Trophoblast cell (in vitro differentiated cells and primary cell): ENCODE measurements around the gene KATNAL1.
A peak's percentile ranks its signal among the peaks of the same experiment; 100 is the strongest.

Experiments
- DNase-seq, 2 donors: peaks; one replicate each; pipeline ENCODE4 v3.0.0-alpha.2; 2016
- H2AFZ ChIP-seq: 2 replicates; pipeline ENCODE4 v1.6.1; 2013; ENCODE audit warnings: low read length, moderate library complexity, mild to moderate bottlenecking; ENCODE audit not compliant: insufficient read depth, poor library complexity
- H2AK5ac ChIP-seq: 2 replicates; pipeline ENCODE4 v1.6.1; 2013; ENCODE audit warnings: mild to moderate bottlenecking, low read length
- H2BK120ac ChIP-seq: 2 replicates; pipeline ENCODE4 v1.6.1; 2013; ENCODE audit warnings: low read length, mild to moderate bottlenecking, moderate library complexity; ENCODE audit not compliant: insufficient read depth, poor library complexity
- H2BK12ac ChIP-seq: 2 replicates; pipeline ENCODE4 v1.6.1; 2013; ENCODE audit warnings: mild to moderate bottlenecking, low read length, moderate library complexity
- H2BK5ac ChIP-seq: 2 replicates; pipeline ENCODE4 v1.6.1; 2013; ENCODE audit warnings: low read length, low read depth, moderate library complexity, mild to moderate bottlenecking; ENCODE audit not compliant: poor library complexity
- H3K14ac ChIP-seq: 2 replicates; pipeline ENCODE4 v1.6.1; 2013; ENCODE audit warnings: mild to moderate bottlenecking, low read length
- H3K18ac ChIP-seq: 2 replicates; pipeline ENCODE4 v1.6.1; 2013; ENCODE audit warnings: mild to moderate bottlenecking, low read length
- H3K23ac ChIP-seq: 2 replicates; pipeline ENCODE4 v1.6.1; 2013; ENCODE audit warnings: low read length
- H3K27ac ChIP-seq: 2 replicates; pipeline ENCODE4 v1.5.1; 2013; ENCODE audit warnings: low read depth, mild to moderate bottlenecking, inconsistent platforms, low read length, moderate library complexity
- H3K27me3 ChIP-seq: 2 replicates; pipeline ENCODE4 v1.6.1; 2013; ENCODE audit warnings: inconsistent platforms, mild to moderate bottlenecking, low read length, moderate library complexity; ENCODE audit not compliant: insufficient read depth
- H3K36me3 ChIP-seq, 2 experiments: 1 replicate in 1 of 2; 2 replicates in 1 of 2; pipeline ENCODE4 v1.6.1; 2013; ENCODE audit warnings: low read length in 2 of 2, mild to moderate bottlenecking in 2 of 2, moderate library complexity in 1 of 2; ENCODE audit not compliant: insufficient read depth in 2 of 2, control insufficient read depth in 1 of 2
- H3K4ac ChIP-seq: 2 replicates; pipeline ENCODE4 v1.6.1; 2013; ENCODE audit warnings: low read depth, mild to moderate bottlenecking, low read length, moderate library complexity
- H3K4me1 ChIP-seq, 2 experiments: 1 replicate in 1 of 2; 2 replicates in 1 of 2; pipeline ENCODE4 v1.6.1; 2013; ENCODE audit warnings: low read length in 2 of 2, mild to moderate bottlenecking in 2 of 2, moderate library complexity in 1 of 2; ENCODE audit not compliant: insufficient read depth in 2 of 2, control insufficient read depth in 1 of 2
- H3K4me2 ChIP-seq: 2 replicates; pipeline ENCODE4 v1.6.1; 2013; ENCODE audit warnings: inconsistent platforms, mild to moderate bottlenecking, low read length, moderate library complexity
- H3K4me3 ChIP-seq: 2 replicates; pipeline ENCODE4 v1.5.1; 2013; ENCODE audit warnings: mild to moderate bottlenecking, low read depth, low read length, inconsistent platforms
- H3K79me1 ChIP-seq: one replicate; pipeline ENCODE4 v1.6.1; 2013; ENCODE audit warnings: low read length
- H3K79me2 ChIP-seq: 2 replicates; pipeline ENCODE4 v1.6.1; 2013; ENCODE audit warnings: low read length, mild to moderate bottlenecking; ENCODE audit not compliant: control insufficient read depth, insufficient read depth, poor library complexity
- H3K9ac ChIP-seq: 2 replicates; pipeline ENCODE4 v1.6.1; 2013; ENCODE audit warnings: mild to moderate bottlenecking, low read length
- H3K9me3 ChIP-seq: 2 replicates; pipeline ENCODE4 v1.6.1; 2013; ENCODE audit warnings: low read depth, mild to moderate bottlenecking, control low read depth, inconsistent platforms, low read length; ENCODE audit not compliant: insufficient read depth
- H4K12ac ChIP-seq: 2 replicates; pipeline ENCODE4 v1.6.1; 2013; ENCODE audit warnings: low read depth, mild to moderate bottlenecking, low read length, moderate library complexity
- H4K8ac ChIP-seq: 2 replicates; pipeline ENCODE4 v1.6.1; 2013; ENCODE audit warnings: low read depth, mild to moderate bottlenecking, low read length, moderate library complexity
- H4K91ac ChIP-seq: one replicate; pipeline ENCODE4 v1.6.1; 2013; ENCODE audit warnings: low read depth, mild to moderate bottlenecking, low read length, moderate library complexity
- WGBS: extraction: QIAGEN DNeasy Blood & Tissue Kit; methylation state at CpG from one replicate; pipeline ENCODE4 v1.1.7; 2013; ENCODE audit warnings: missing lambda C conversion rate; ENCODE audit not compliant: insufficient read length, insufficient coverage; ENCODE audit errors: extremely low coverage; 5-methylcytosine and 5-hydroxymethylcytosine counted together

Gene KATNAL1

DNA sequence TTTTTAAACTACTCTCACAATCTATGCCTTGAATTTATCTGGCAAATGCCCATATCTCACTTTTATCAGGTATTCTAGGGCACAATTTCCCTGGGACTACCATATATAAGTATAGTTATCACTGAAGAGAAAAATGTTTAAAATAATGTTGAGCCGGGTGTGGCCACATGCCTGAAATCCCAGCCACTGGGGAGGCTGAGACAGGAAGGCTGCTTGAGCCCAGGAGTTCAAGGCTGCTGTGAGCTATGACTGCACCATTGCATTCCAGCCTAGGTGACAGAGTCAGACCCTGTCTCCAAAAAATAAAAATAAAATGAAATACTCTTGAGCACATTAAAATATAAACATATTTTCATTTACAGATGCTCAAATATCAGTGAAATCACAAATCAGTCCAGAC, 4.1 kb downstream of the KATNAL1 start:
- Histone ChIP-seq H2AK5ac (no peak overlapping the region), H3K18ac (no peak overlapping the region), H4K12ac (no peak overlapping the region), H2BK120ac (no peak overlapping the region), H3K79me2 (peaks cover 6% of the 10 kb centered on the region), H3K4ac (no peak overlapping the region), H3K27ac (no peak overlapping the region), H3K14ac (no peak overlapping the region), H3K4me2 (no peak overlapping the region), H2BK12ac (no peak overlapping the region), H2AFZ (no peak overlapping the region), H3K27me3 (no peaks in the 10 kb centered on the region), H3K9me3 (no peaks in the 10 kb centered on the region), H3K4me1 (peaks cover 2 to 3% of the 10 kb centered on the region in 2 experiments), H4K91ac (no peak overlapping the region), H3K23ac (no peak overlapping the region), H2BK5ac (no peak overlapping the region), H3K36me3 (no peaks in the 10 kb centered on the region), H3K4me3 (no peak overlapping the region), H4K8ac (no peak overlapping the region), H3K9ac (no peak overlapping the region), H3K79me1 (peaks cover 11% of the 10 kb centered on the region)
- DNase-seq, result peak in 1 of 2 donors; percentile 18
- WGBS, result no CpG with 5 or more reads among the region's 1 CpG

DNA sequence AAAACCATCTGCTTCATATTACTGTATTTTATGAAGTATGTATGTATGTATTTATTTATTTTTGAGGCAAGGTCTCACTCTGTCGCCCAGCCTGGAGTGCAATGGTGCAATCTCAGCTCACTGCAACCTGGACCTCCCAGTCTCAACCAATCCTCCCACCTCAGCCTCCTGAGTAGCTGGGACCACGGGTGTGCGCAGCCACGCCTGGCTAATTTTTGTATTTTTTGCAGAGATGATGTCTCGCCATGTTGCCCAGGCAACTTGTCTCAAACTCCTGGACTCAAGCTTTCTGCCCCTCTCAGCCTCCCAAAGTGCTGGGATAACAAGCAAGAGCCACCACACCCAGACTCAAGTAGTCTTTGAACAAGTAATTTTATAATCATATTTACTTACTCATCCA, 5.5 kb downstream of the KATNAL1 start:
- Histone ChIP-seq H3K4me1 (no peaks in the 10 kb centered on the region), H2BK12ac (no peak overlapping the region), H3K4me2 (no peak overlapping the region), H3K9me3 (no peaks in the 10 kb centered on the region), H3K23ac (no peak overlapping the region), H3K18ac (no peak overlapping the region), H3K27me3 (no peaks in the 10 kb centered on the region), H2BK120ac (no peak overlapping the region), H3K4ac (no peak overlapping the region), H3K14ac (no peak overlapping the region), H4K8ac (no peak overlapping the region), H4K12ac (no peak overlapping the region), H3K27ac (no peak overlapping the region), H2BK5ac (no peak overlapping the region), H3K79me1 (peaks cover 3% of the 10 kb centered on the region), H3K9ac (no peak overlapping the region), H3K36me3 (no peaks in the 10 kb centered on the region), H3K79me2 (peaks cover 3% of the 10 kb centered on the region), H2AFZ (no peak overlapping the region), H2AK5ac (no peak overlapping the region), H3K4me3 (no peak overlapping the region), H4K91ac (no peak overlapping the region)
- DNase-seq, result no peak
- no CpG with 5 or more reads among the region's 5 CpGs for WGBS

DNA sequence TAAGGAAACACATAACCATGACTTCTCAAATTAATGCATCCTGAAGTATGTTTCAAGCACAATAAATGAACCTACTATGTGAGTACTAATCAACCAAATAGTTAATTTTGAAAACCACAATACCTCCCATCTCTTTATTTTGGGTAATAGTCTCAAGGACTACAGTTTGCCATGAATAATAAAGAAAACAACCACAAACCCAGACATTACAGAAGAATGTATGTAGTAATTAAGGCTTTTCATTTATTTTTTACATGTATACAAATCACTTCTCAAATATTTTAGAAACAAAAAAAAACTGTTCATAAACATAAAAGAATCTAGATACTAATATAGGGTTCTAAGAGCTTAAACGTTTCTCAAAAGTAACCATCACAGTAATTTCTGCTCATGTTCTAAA, 6.8 kb downstream of the KATNAL1 start:
- H4K91ac ChIP-seq, result no peak overlapping the region
- H3K9ac ChIP-seq, result no peak overlapping the region
- no peak overlapping the region for H3K18ac ChIP-seq
- no peak overlapping the region for H2AK5ac ChIP-seq
- H3K36me3 ChIP-seq, result no peaks in the 10 kb centered on the region
- WGBS, result no CpG with 5 or more reads among the region's 1 CpG
- H3K23ac ChIP-seq, result no peak overlapping the region
- H2BK12ac ChIP-seq, result no peak overlapping the region
- no peak for DNase-seq
- H4K12ac ChIP-seq, result no peak overlapping the region
- H3K4me1 ChIP-seq, result no peaks in the 10 kb centered on the region
- no peak overlapping the region for H4K8ac ChIP-seq
- no peak overlapping the region for H3K27ac ChIP-seq
- no peak overlapping the region for H3K4ac ChIP-seq
- H2AFZ ChIP-seq, result no peak overlapping the region
- no peak overlapping the region for H3K14ac ChIP-seq
- no peak overlapping the region for H2BK120ac ChIP-seq
- H3K79me2 ChIP-seq, result no peaks in the 10 kb centered on the region
- no peak overlapping the region for H3K4me3 ChIP-seq
- no peaks in the 10 kb centered on the region for H3K27me3 ChIP-seq
- no peaks in the 10 kb centered on the region for H3K9me3 ChIP-seq
- no peak overlapping the region for H3K4me2 ChIP-seq
- no peak overlapping the region for H2BK5ac ChIP-seq
- H3K79me1 ChIP-seq, result no peaks in the 10 kb centered on the region

DNA sequence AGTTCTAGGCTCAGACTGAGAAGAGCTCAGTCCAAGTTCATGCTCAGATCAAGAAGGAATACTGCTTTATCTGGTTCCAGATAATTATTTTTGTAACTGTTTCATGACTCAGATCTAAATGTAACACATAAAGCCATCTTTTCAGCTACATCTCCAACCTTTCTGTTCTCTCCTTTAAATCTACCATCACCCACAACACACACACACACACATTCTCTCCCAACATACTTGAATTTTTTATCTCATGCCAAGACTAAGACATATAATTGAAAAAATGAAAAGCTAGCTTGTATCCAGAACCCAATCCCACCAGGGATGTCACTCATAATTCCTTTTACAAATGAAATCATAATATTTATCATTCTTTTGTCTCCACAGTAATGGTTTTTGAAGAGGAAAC, 7.6 kb downstream of the KATNAL1 start:
- H3K27ac ChIP-seq, result no peak overlapping the region
- H3K4me2 ChIP-seq, result no peak overlapping the region
- H2AK5ac ChIP-seq, result no peak overlapping the region
- H3K36me3 ChIP-seq, result no peaks in the 10 kb centered on the region
- no peak overlapping the region for H2BK5ac ChIP-seq
- H3K4me1 ChIP-seq, result no peaks in the 10 kb centered on the region
- H3K18ac ChIP-seq, result no peak overlapping the region
- no peak overlapping the region for H4K12ac ChIP-seq
- H3K79me2 ChIP-seq, result no peaks in the 10 kb centered on the region
- H3K23ac ChIP-seq, result no peak overlapping the region
- H3K4me3 ChIP-seq, result no peak overlapping the region
- H2BK12ac ChIP-seq, result no peak overlapping the region
- H3K4ac ChIP-seq, result no peak overlapping the region
- H3K27me3 ChIP-seq, result no peaks in the 10 kb centered on the region
- no peak overlapping the region for H2BK120ac ChIP-seq
- no peak overlapping the region for H4K91ac ChIP-seq
- no peaks in the 10 kb centered on the region for H3K9me3 ChIP-seq
- no peak overlapping the region for H3K14ac ChIP-seq
- H3K9ac ChIP-seq, result no peak overlapping the region
- no peaks in the 10 kb centered on the region for H3K79me1 ChIP-seq
- no peak overlapping the region for H2AFZ ChIP-seq
- H4K8ac ChIP-seq, result no peak overlapping the region
- DNase-seq, result no peak
